ENCODE results near the gene MLPH.

Gene MLPH

GRCh38 chr2:237547841-237548416, 60.9 kb downstream of the MLPH start:
- FAIRE-seq: no peak

GRCh38 chr2:237549216-237549615, 62.2 kb downstream of the MLPH start:
- FAIRE-seq: no peak

GRCh38 chr2:237549643-237550415, 62.8 kb downstream of the MLPH start:
- no peak for FAIRE-seq

- FAIRE-seq: no peak
These were observed 64.1 kb downstream of the MLPH start for GRCh38 chr2:237551071-237551574.

GRCh38 chr2:237552908-237553307, 65.9 kb downstream of the MLPH start:
- FAIRE-seq: no peak

- FAIRE-seq: no peak
These were observed 66.9 kb downstream of the MLPH start for GRCh38 chr2:237553948-237554347.

GRCh38 chr2:237555560-237555959, 68.5 kb downstream of the MLPH start:
- FAIRE-seq: no peak

GRCh38 chr2:237556773-237557632, 70.0 kb downstream of the MLPH start:
- FAIRE-seq: no peak

- FAIRE-seq: no peak
These were observed 70.6 kb downstream of the MLPH start for GRCh38 chr2:237557633-237558015.

- no peak for FAIRE-seq
These were observed 72.0 kb downstream of the MLPH start for GRCh38 chr2:237558961-237559641.

GRCh38 chr2:237561221-237561620, 74.2 kb downstream of the MLPH start:
- FAIRE-seq: no peak

GRCh38 chr2:237563816-237564215, 76.8 kb downstream of the MLPH start:
- no peak for FAIRE-seq

GRCh38 chr2:237564526-237565131, 77.6 kb downstream of the MLPH start:
- FAIRE-seq: no peak

GRCh38 chr2:237565974-237566373, 78.9 kb downstream of the MLPH start:
- FAIRE-seq: no peak

GRCh38 chr2:237566401-237567235, 79.6 kb downstream of the MLPH start, which contains the start of gene PRLH:
TSS of gene PRLH (plus strand) at chr2:237566574. CDS start at chr2:237566574, 0 bp downstream.
- no peak for FAIRE-seq

GRCh38 chr2:237567276-237568029, 80.4 kb downstream of the MLPH start:
- FAIRE-seq: no peak

GRCh38 chr2:237568121-237568660, 81.1 kb downstream of the MLPH start:
- no peak for FAIRE-seq

- no peak for FAIRE-seq
These were observed 82.0 kb downstream of the MLPH start for GRCh38 chr2:237569041-237569440.

GRCh38 chr2:237569896-237570295, 82.8 kb downstream of the MLPH start:
- no peak for FAIRE-seq

GRCh38 chr2:237570776-237571335, 83.8 kb downstream of the MLPH start:
- FAIRE-seq: no peak

All from G401.6 (cell line).